Testis (tissue), 3 donors: ENCODE data around the gene RAB1A. TPM values are rescaled to one million over a fixed set of nuclear protein-coding genes. Genes with fewer than 3 reads are reported as not detected.
A peak's percentile ranks its signal among the peaks of the same experiment; 100 is the strongest.
"Not testable (repeated sequence)": the region's sequence is repeated elsewhere in the genome, so short reads cannot be mapped to it uniquely, and the experiment has no call there.

Experiments used
- DNase-seq: peaks from one replicate; pipeline ENCODE4 v3.0.0-alpha.2; 2019
- H3K27ac ChIP-seq, 2 donors: fragments of 200-600 bp; sonication (generic); one replicate each; pipeline ENCODE4 v1.5.1; 2019
- H3K27me3 ChIP-seq: fragments of 200-600 bp; sonication (generic); one replicate; pipeline ENCODE4 v1.5.1; 2019
- H3K36me3 ChIP-seq: fragments of 200-600 bp; sonication (generic); one replicate; pipeline ENCODE4 v1.5.1; 2017; ENCODE audit warnings: low read depth; ENCODE audit errors: missing control alignments
- H3K4me1 ChIP-seq: fragments of 200-600 bp; sonication (generic); one replicate; pipeline ENCODE4 v1.5.1; 2019
- H3K4me3 ChIP-seq, 2 donors: fragments of 200-600 bp; sonication (generic); one replicate each; pipeline ENCODE4 v1.5.1; 2017 to 2019
- H3K9me3 ChIP-seq: fragments of 200-600 bp; sonication (generic); one replicate; pipeline ENCODE4 v1.5.1; 2017
- CTCF ChIP-seq, 3 experiments: fragments of 450-650 bp in 2 of 3; fragments of 200-600 bp in 1 of 3; sonication (generic) in 1 of 3; IDR thresholded peaks; one replicate each; pipeline ENCODE4 v1.5.1; 2016 to 2019; ENCODE audit warnings: antibody characterized with exemption in 3 of 3, mild to moderate bottlenecking in 2 of 3, moderate library complexity in 1 of 3
- POLR2A ChIP-seq: fragments of 450-650 bp; IDR thresholded peaks from one replicate; pipeline ENCODE4 v1.6.1; 2017; ENCODE audit warnings: antibody characterized with exemption, mild to moderate bottlenecking, moderate library complexity
- WGBS, 2 donors: methylation state at CpG; one replicate each; pipeline ENCODE4 v1.1.5; 2018; 5-methylcytosine and 5-hydroxymethylcytosine counted together
- intact Hi-C: fragments of 100-400 bp; cut with DNase I; formaldehyde crosslinking; loops from one replicate; pipeline ENCODE4 v1.15.1; 2023; ENCODE audit warnings: low total_unique reads
- polyA plus RNA-seq: library from polyadenylated mRNA; stranded (reverse); fragments of 350-450 nt; fragmentation: Illumina TruSeq; extraction: RNeasy Lipid Tissue Mini Kit (QIAGEN cat#74804); gene quantifications from one replicate; pipeline ENCODE4 v1.2.3, GENCODE V29; 2014; ENCODE audit warnings: low read depth, low replicate concordance; ENCODE audit not compliant: insufficient read depth
- total RNA-seq, 2 donors: library from RNA; depleted of rRNA; stranded (reverse); fragments of >200 nt; gene quantifications; one replicate each; pipeline ENCODE4 v1.2.3, GENCODE V29; 2016

RAB1A gene
- total and polyA plus RNA-seq, 3 donors from 2014 or later = 82.0 to 154 (median 113) TPM

GRCh38 chr2:65161551-65162100 is 31.7 kb upstream of the RAB1A start:
- WGBS, 2 donors = 73 to 81% methylated on average over 9 of the region's 9 CpGs
- no peaks in the 10 kb centered on the region for H3K36me3 ChIP-seq

DNA sequence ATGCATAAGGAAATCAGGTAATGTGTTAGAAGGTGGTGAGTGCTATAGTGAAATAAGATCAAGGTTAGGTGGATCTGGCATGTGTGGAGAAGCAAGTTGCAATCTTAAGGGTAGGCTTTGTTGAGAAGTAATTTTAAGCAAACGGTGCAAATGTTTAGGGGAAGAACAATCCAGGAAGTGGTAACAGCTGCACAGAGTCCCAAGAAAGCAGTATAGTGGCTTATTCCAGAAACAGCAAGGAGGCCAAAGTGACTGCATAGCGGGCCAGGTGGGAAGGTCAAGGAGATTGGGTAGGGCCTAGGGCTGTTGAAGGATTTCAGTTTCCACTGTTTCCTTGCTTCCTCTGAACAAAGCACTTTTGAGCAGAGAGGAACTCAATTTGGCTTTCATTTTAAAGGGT is 30.0 kb upstream of the RAB1A start:
- DNase-seq = no peak

More at GRCh38 chr2:65161551-65162100, 31.7 kb upstream of the RAB1A start:
- TF ChIP-seq CTCF (IDR thresholded peaks at IDR 0.05) (no peak), POLR2A (no peak)
- H3K9me3 ChIP-seq = no peaks in the 10 kb centered on the region
- DNase-seq = no peak
- H3K4me1 ChIP-seq = peaks cover 14% of the 10 kb centered on the region
- peak overlapping the region in 1 of 2 donors; percentile 12 for H3K27ac ChIP-seq
- intact Hi-C loops = loop anchor here (10.0 kb wide), 1 partner anchor 97 kb away; no protein-coding TSS in a partner anchor
- H3K27me3 ChIP-seq = no peaks in the 10 kb centered on the region
- no peak overlapping the region for H3K4me3 ChIP-seq

GRCh38 chr2:65159261-65159660 is 29.4 kb upstream of the RAB1A start:
- no peak overlapping the region for H3K27ac ChIP-seq
- peaks cover 7% of the 10 kb centered on the region for H3K4me1 ChIP-seq
- no peaks in the 10 kb centered on the region for H3K27me3 ChIP-seq
- no peaks in the 10 kb centered on the region for H3K9me3 ChIP-seq
- no peaks in the 10 kb centered on the region for H3K36me3 ChIP-seq
- TF ChIP-seq POLR2A = no peak
- no peak for TF ChIP-seq CTCF (IDR thresholded peaks at IDR 0.05)
- H3K4me3 ChIP-seq = no peak overlapping the region
- no peak for DNase-seq
- intact Hi-C loops = no loop called here
- WGBS, 2 donors = 78 to 80% methylated on average over 6 of the region's 6 CpGs

More for the DNA sequence above, 30.0 kb upstream of the RAB1A start:
- Histone ChIP-seq H3K4me3 (no peak overlapping the region), H3K36me3 (no peaks in the 10 kb centered on the region), H3K27ac (no peak overlapping the region), H3K9me3 (no peaks in the 10 kb centered on the region), H3K4me1 (peaks cover 14% of the 10 kb centered on the region), H3K27me3 (no peaks in the 10 kb centered on the region)
- intact Hi-C loops = loop anchor here (10.0 kb wide), 1 partner anchor 95 kb away; no protein-coding TSS in a partner anchor
- 19 to 55% methylated on average over 2 of the region's 2 CpGs for WGBS, 2 donors
- TF ChIP-seq CTCF (IDR thresholded peaks at IDR 0.05) (no peak), POLR2A (no peak)

GRCh38 chr2:65158557-65158956 is 28.7 kb upstream of the RAB1A start:
- intact Hi-C loops = no loop called here
- no peaks in the 10 kb centered on the region for H3K9me3 ChIP-seq
- no peaks in the 10 kb centered on the region for H3K27me3 ChIP-seq
- peaks cover 7% of the 10 kb centered on the region for H3K4me1 ChIP-seq
- no peak for TF ChIP-seq POLR2A
- TF ChIP-seq CTCF (IDR thresholded peaks at IDR 0.05) = no peak
- peak overlapping the region in 1 of 2 donors; percentile 53 for H3K27ac ChIP-seq
- 45 to 78% methylated on average over 6 of the region's 6 CpGs for WGBS, 2 donors
- H3K4me3 ChIP-seq = no peak overlapping the region
- no peaks in the 10 kb centered on the region for H3K36me3 ChIP-seq
- peak; percentile 22 for DNase-seq

- H3K4me1 ChIP-seq, intact Hi-C loops, H3K36me3 ChIP-seq, DNase-seq, H3K4me3 ChIP-seq, H3K9me3 ChIP-seq, H3K27ac ChIP-seq, H3K27me3 ChIP-seq: not testable (repeated sequence)
- 45 to 84% methylated on average over 5 to 6 of the region's 6 CpGs for WGBS, 2 donors
These were observed 27.9 kb upstream of the RAB1A start for GRCh38 chr2:65157856-65158255.
